ENCODE results near the gene INPP5D.
"Not testable (repeated sequence)": the region's sequence is repeated elsewhere in the genome, so short reads cannot be mapped to it uniquely, and the experiment has no call there.

Gene INPP5D

GRCh38 chr2:233141901-233142300, 81.8 kb downstream of the INPP5D start:
- no peak for DNase-seq (ENCODE audit: low read depth, low spot score)

GRCh38 chr2:233142355-233142897, 82.3 kb downstream of the INPP5D start:
- DNase-seq (ENCODE audit: low read depth, low spot score), result no peak

GRCh38 chr2:233143700-233144331, 83.7 kb downstream of the INPP5D start:
- DNase-seq (ENCODE audit: low read depth, low spot score), result no peak

GRCh38 chr2:233145726-233146125, 85.6 kb downstream of the INPP5D start:
- DNase-seq (ENCODE audit: low read depth, low spot score), result no peak

GRCh38 chr2:233146194-233146593, 86.1 kb downstream of the INPP5D start:
- DNase-seq (ENCODE audit: low read depth, low spot score), result no peak

GRCh38 chr2:233147136-233147828, 87.1 kb downstream of the INPP5D start:
- DNase-seq (ENCODE audit: low read depth, low spot score), result no peak

- no peak for DNase-seq (ENCODE audit: low read depth, low spot score)
Observed at GRCh38 chr2:233147829-233148167, 87.7 kb downstream of the INPP5D start.

- DNase-seq (ENCODE audit: low read depth, low spot score), result no peak
Observed at GRCh38 chr2:233148354-233148753, 88.2 kb downstream of the INPP5D start.

- DNase-seq (ENCODE audit: low read depth, low spot score), result no peak
Observed at GRCh38 chr2:233152541-233152940, 92.4 kb downstream of the INPP5D start.

- no peak for DNase-seq (ENCODE audit: low read depth, low spot score)
Observed at GRCh38 chr2:233153146-233153798, 93.1 kb downstream of the INPP5D start.

- DNase-seq (ENCODE audit: low read depth, low spot score), result no peak
Observed at GRCh38 chr2:233156001-233156400, 95.9 kb downstream of the INPP5D start.

GRCh38 chr2:233156461-233156860, 96.3 kb downstream of the INPP5D start:
- DNase-seq (ENCODE audit: low read depth, low spot score), result not testable (repeated sequence)

GRCh38 chr2:233161730-233162129, 101.6 kb downstream of the INPP5D start:
- DNase-seq (ENCODE audit: low read depth, low spot score), result no peak

- no peak for DNase-seq (ENCODE audit: low read depth, low spot score)
Observed at GRCh38 chr2:233162770-233163169, 102.6 kb downstream of the INPP5D start.

- no peak for DNase-seq (ENCODE audit: low read depth, low spot score)
Observed at GRCh38 chr2:233163486-233164103, 103.5 kb downstream of the INPP5D start.

GRCh38 chr2:233164128-233164635, 104.0 kb downstream of the INPP5D start:
- DNase-seq (ENCODE audit: low read depth, low spot score), result no peak

- DNase-seq (ENCODE audit: low read depth, low spot score), result no peak
Observed at GRCh38 chr2:233164967-233165366, 104.8 kb downstream of the INPP5D start.

GRCh38 chr2:233165543-233165894, 105.4 kb downstream of the INPP5D start:
- DNase-seq (ENCODE audit: low read depth, low spot score), result no peak

GRCh38 chr2:233165895-233166661, 105.9 kb downstream of the INPP5D start:
- no peak for DNase-seq (ENCODE audit: low read depth, low spot score)

- no peak for DNase-seq (ENCODE audit: low read depth, low spot score)
Observed at GRCh38 chr2:233168445-233168844, 108.3 kb downstream of the INPP5D start.

GRCh38 chr2:233168919-233169318, 108.8 kb downstream of the INPP5D start:
- no peak for DNase-seq (ENCODE audit: low read depth, low spot score)
